ENCODE data around the gene COL5A2.

Gene COL5A2

GRCh38 chr2:189082376-189082975, 97.1 kb downstream of the COL5A2 start:
- TF ChIP-seq CTCF (IDR thresholded peaks at IDR 0.05; ENCODE audit: low read depth, low read length): no peak
- no peak overlapping the region for H3K4me3 ChIP-seq (ENCODE audit: low read depth, low read length)

DNA sequence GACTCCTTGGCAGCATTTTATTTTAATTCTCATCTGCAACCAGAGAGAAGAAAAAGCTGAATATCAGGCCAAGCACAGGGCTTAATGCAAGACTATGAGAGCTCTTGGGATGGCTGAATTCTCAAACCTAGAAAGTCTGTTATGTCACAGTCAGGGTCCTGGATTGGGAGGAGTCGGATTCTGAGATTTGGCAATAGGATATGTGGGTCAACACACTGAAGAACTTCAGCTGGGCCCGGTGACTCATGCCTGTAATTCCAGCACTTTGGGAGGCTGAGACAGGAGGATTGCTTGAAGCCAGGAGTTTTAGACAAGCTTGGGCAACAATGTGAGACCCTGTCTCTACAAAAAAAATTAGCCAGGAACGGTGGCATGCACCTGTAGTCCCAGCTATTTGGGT, 103.0 kb downstream of the COL5A2 start:
- no peak for TF ChIP-seq CTCF (IDR thresholded peaks at IDR 0.05; ENCODE audit: low read depth, low read length)
- H3K4me3 ChIP-seq (ENCODE audit: low read depth, low read length): no peak overlapping the region

DNA sequence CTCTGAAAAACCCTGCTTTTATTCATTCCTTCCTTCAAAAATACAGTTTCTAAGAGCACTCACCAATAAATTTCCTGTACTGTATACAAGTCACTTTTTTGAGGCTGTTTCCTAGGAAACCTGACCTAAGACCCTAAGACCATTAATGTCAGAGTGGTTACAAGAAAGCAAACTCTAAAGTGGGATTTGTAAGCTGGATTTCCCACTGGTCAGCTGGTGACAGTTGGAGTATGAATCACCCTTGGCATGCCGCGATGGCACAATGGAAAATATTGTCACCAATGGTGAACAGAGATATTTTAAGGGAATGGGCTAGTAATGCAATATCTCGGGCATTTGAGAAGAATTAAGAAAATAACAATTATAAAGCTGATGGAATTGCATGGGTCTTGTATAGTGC, 103.4 kb downstream of the COL5A2 start:
- no peak overlapping the region for H3K4me3 ChIP-seq (ENCODE audit: low read depth, low read length)
- no peak for TF ChIP-seq CTCF (IDR thresholded peaks at IDR 0.05; ENCODE audit: low read depth, low read length)

DNA sequence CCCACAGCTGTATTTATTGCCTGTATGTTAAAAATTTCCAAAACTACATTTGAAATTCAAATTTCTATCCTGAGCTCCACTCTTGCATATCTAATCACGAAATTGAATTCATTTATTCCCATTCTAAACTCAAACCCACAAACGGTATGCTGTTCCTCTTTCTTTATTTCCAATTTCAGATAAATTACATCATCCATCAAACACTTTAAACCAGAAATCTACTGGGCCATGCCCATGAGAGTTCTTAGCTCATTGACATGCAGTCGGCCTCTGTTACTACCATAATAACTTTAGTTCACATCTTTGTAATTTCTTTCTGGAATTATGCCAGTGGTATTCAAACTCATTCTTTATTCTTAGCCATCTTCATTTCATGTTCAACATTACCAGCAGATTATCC, 105.1 kb downstream of the COL5A2 start:
- TF ChIP-seq CTCF (IDR thresholded peaks at IDR 0.05; ENCODE audit: low read depth, low read length): no peak

DNA sequence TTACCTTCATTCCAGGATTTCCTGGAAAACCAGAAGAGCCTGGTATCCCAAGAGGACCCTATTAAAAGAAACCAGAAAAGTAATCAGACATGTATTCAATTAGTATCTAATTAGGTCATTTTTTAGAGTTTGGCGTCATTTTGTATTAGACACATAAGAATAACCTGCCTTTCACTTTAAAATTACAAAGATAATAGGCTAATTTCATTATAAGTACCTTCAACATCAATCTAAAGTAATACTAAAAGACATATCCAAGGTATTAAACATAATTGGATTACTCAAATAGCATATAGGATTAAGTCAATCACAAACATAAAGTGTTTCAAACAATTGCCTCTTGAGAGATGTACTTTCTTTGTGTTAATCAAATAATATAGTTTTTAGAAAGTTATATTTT, 107.5 kb downstream of the COL5A2 start:
- no peak for TF ChIP-seq CTCF (IDR thresholded peaks at IDR 0.05; ENCODE audit: low read depth, low read length)
- no peak overlapping the region for H3K4me3 ChIP-seq (ENCODE audit: low read depth, low read length)

More for the DNA sequence above, 105.1 kb downstream of the COL5A2 start:
- H3K4me3 ChIP-seq (ENCODE audit: low read depth, low read length): no peak overlapping the region

GRCh38 chr2:189069855-189070619, 109.5 kb downstream of the COL5A2 start:
- no peak for TF ChIP-seq CTCF (IDR thresholded peaks at IDR 0.05; ENCODE audit: low read depth, low read length)
- H3K4me3 ChIP-seq (ENCODE audit: low read depth, low read length): no peak overlapping the region

- no peak overlapping the region for H3K4me3 ChIP-seq (ENCODE audit: low read depth, low read length)
- TF ChIP-seq CTCF (IDR thresholded peaks at IDR 0.05; ENCODE audit: low read depth, low read length): no peak
Measured at GRCh38 chr2:189066037-189066436, 113.5 kb downstream of the COL5A2 start.
